Thyroid gland (tissue), 4 donors: ENCODE results near the gene EN2. TPM values are rescaled to one million over a fixed set of nuclear protein-coding genes. Genes with fewer than 3 reads are reported as not detected.

Source experiments
- DNase-seq, 2 donors: peaks; one replicate each; pipeline ENCODE4 v3.0.0-alpha.2; 2019
- H3K27ac ChIP-seq, 3 donors: fragments of 200-600 bp; sonication (generic); 1 replicate in 2 of 3; 2 replicates in 1 of 3; pipeline ENCODE4 v1.5.1; 2016 to 2019; ENCODE audit warnings: mild to moderate bottlenecking in 1 of 3, moderate library complexity in 1 of 3
- H3K27me3 ChIP-seq: fragments of 200-600 bp; sonication (generic); one replicate; pipeline ENCODE4 v1.5.1; 2019
- H3K36me3 ChIP-seq, 2 donors: fragments of 200-600 bp; sonication (generic); one replicate each; pipeline ENCODE4 v1.5.1; 2016 to 2019
- H3K4me1 ChIP-seq, 2 donors: fragments of 200-600 bp; sonication (generic); one replicate each; pipeline ENCODE4 v1.5.1; 2017 to 2019
- H3K4me3 ChIP-seq, 3 donors: fragments of 200-600 bp; sonication (generic); replicated peaks in 1 of 3; 1 replicate in 2 of 3; 2 replicates in 1 of 3; pipeline ENCODE4 v1.5.1; 2016; ENCODE audit warnings: mild to moderate bottlenecking in 1 of 3
- H3K9me3 ChIP-seq: fragments of 200-600 bp; sonication (generic); one replicate; pipeline ENCODE4 v1.5.1; 2017
- POLR2A ChIP-seq, 2 donors: fragments of 450-650 bp; IDR thresholded peaks; one replicate each; pipeline ENCODE4 v1.6.1; 2017; ENCODE audit warnings: antibody characterized with exemption in 2 of 2, mild to moderate bottlenecking in 2 of 2, moderate library complexity in 1 of 2
- WGBS, 2 donors: methylation state at CpG; one replicate each; pipeline ENCODE4 v1.1.5; 2017; 5-methylcytosine and 5-hydroxymethylcytosine counted together
- intact Hi-C: fragments of 100-400 bp; cut with DNase I; formaldehyde crosslinking; loops from one replicate; pipeline ENCODE4 v1.15.1; 2023
- total RNA-seq, 4 donors: library from RNA; depleted of rRNA; stranded (reverse); fragments of >200 nt; gene quantifications; one replicate each; pipeline ENCODE4 v1.2.3, GENCODE V29; 2016
- TF ChIP-seq, protein P1 (sequence below), 6 experiments: fragments of 200-600 bp in 3 of 6; fragments of 450-650 bp in 3 of 6; sonication (generic) in 3 of 6; IDR thresholded peaks; one replicate each; pipeline ENCODE4 v1.5.1; 2016 to 2019; ENCODE audit warnings: antibody characterized with exemption in 6 of 6, mild to moderate bottlenecking in 2 of 6, inconsistent platforms in 1 of 6, moderate library complexity in 1 of 6

Gene EN2
- total RNA-seq, 4 donors from 2014 or later, result 0.22 to 0.29 (median 0.27) TPM; not detected in 1

DNA sequence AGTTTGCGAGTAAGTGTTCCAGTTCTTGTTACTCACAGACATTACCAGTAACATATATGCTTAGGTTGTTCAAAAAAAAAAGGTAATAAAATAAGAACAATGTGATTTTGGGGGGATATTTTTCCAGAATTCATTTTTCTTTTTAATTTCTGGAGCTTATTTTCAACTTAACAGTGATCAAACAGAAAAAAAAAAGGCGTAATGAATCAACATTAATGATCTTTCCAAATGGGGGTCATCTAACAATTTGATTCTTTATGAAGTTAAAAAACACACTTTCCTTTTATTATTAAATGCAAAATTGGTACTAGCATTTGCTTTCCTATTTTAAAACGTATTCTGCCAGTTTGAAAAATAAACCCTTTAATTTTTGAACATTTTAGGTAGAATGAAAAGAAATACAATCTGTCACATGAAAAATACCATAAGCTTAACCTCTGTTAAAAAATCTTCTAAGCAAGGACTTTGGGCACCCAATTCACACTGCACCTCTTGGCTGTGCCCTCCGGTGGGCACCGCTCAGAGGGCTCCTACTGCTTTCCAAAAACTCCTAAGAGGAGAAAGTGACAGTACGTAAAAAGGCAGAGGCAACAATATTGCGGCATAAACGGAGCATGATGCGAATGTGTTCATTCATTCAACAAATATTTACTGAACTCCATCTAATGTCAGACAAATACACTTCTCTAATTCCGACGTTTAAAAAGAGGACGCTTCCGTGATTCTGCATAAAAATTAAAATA, 55.8 kb downstream of the EN2 start:
- Histone ChIP-seq H3K27ac (no peak overlapping the region), H3K27me3 (peaks cover 27% of the 10 kb centered on the region), H3K36me3 (no peaks in the 10 kb centered on the region), H3K4me1 (no peaks in the 10 kb centered on the region), H3K9me3 (no peaks in the 10 kb centered on the region), H3K4me3 (no peak overlapping the region)
- TF ChIP-seq, protein P1, sequence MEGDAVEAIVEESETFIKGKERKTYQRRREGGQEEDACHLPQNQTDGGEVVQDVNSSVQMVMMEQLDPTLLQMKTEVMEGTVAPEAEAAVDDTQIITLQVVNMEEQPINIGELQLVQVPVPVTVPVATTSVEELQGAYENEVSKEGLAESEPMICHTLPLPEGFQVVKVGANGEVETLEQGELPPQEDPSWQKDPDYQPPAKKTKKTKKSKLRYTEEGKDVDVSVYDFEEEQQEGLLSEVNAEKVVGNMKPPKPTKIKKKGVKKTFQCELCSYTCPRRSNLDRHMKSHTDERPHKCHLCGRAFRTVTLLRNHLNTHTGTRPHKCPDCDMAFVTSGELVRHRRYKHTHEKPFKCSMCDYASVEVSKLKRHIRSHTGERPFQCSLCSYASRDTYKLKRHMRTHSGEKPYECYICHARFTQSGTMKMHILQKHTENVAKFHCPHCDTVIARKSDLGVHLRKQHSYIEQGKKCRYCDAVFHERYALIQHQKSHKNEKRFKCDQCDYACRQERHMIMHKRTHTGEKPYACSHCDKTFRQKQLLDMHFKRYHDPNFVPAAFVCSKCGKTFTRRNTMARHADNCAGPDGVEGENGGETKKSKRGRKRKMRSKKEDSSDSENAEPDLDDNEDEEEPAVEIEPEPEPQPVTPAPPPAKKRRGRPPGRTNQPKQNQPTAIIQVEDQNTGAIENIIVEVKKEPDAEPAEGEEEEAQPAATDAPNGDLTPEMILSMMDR (IDR thresholded peaks at IDR 0.05), result no peak
- no peak for TF ChIP-seq POLR2A (IDR thresholded peaks at IDR 0.05)
- 79 to 82% methylated on average over 13 of the region's 13 CpGs for WGBS, 2 donors
- no peak for DNase-seq
- intact Hi-C loops, result no loop called here

DNA sequence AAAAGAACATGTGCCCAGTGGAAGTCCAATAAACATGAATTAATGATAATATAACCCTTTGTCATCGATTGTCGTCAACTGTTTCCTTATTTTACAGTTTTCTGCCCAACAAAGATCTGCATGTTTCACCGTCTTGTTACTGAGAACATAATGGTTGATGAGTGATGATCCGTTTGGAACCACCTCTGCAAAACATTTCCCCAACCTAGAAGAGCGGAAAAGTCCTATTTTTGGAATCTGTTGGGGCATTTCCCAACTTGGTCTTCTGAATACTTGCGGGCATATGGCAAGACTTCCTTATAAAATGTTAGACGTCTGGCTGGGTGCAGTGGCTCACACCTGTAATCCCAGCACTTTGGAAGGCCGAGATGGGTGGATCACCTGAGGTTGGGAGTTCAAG, 56.4 kb downstream of the EN2 start:
- H3K4me1 ChIP-seq, result no peaks in the 10 kb centered on the region
- 83 to 85% methylated on average over 8 of the region's 8 CpGs for WGBS, 2 donors
- H3K36me3 ChIP-seq, result no peaks in the 10 kb centered on the region
- intact Hi-C loops, result no loop called here
- peaks cover 23% of the 10 kb centered on the region for H3K27me3 ChIP-seq
- H3K27ac ChIP-seq, result no peak overlapping the region
- DNase-seq, result no peak
- TF ChIP-seq, protein P1 (IDR thresholded peaks at IDR 0.05), result no peak
- TF ChIP-seq POLR2A (IDR thresholded peaks at IDR 0.05), result no peak
- no peaks in the 10 kb centered on the region for H3K9me3 ChIP-seq
- H3K4me3 ChIP-seq, result no peak overlapping the region

Other genes with a start within 250 kb of the EN2 start
- gene INSIG1, start 160.3 kb upstream of the EN2 start, total RNA-seq, result 10 to 100 TPM; 17.5 to 79.4 (median 29.8) TPM
- gene CNPY1, start 88.4 kb downstream of the EN2 start, total RNA-seq, result not detected
- gene RBM33, start 186.5 kb downstream of the EN2 start, total RNA-seq, result 10 to 100 TPM; 35.7 to 59.9 (median 44.5) TPM